Measurements from ENCODE around the gene TEX53. TPM values are rescaled to one million over a fixed set of nuclear protein-coding genes. Genes with fewer than 3 reads are reported as not detected.

Gene TEX53
- polyA plus RNA-seq, 1 donor from 2014 or later: not detected

- no peak for TF ChIP-seq EP300 (conservative IDR thresholded peaks at IDR 0.05; ENCODE audit: poor library complexity, severe bottlenecking)
- TF ChIP-seq RAD21 (conservative IDR thresholded peaks at IDR 0.05): no peak
- TF ChIP-seq CTCF (IDR thresholded peaks at IDR 0.05; ENCODE audit: poor library complexity, severe bottlenecking): no peak
- no peak for TF ChIP-seq MXI1 (conservative IDR thresholded peaks at IDR 0.05; ENCODE audit: poor library complexity, severe bottlenecking)
- TF ChIP-seq SMC3 (conservative IDR thresholded peaks at IDR 0.05; ENCODE audit: poor library complexity): no peak
- TF ChIP-seq TAF1 (IDR thresholded peaks at IDR 0.05; ENCODE audit: low read depth): no peak
- TF ChIP-seq, protein P1, sequence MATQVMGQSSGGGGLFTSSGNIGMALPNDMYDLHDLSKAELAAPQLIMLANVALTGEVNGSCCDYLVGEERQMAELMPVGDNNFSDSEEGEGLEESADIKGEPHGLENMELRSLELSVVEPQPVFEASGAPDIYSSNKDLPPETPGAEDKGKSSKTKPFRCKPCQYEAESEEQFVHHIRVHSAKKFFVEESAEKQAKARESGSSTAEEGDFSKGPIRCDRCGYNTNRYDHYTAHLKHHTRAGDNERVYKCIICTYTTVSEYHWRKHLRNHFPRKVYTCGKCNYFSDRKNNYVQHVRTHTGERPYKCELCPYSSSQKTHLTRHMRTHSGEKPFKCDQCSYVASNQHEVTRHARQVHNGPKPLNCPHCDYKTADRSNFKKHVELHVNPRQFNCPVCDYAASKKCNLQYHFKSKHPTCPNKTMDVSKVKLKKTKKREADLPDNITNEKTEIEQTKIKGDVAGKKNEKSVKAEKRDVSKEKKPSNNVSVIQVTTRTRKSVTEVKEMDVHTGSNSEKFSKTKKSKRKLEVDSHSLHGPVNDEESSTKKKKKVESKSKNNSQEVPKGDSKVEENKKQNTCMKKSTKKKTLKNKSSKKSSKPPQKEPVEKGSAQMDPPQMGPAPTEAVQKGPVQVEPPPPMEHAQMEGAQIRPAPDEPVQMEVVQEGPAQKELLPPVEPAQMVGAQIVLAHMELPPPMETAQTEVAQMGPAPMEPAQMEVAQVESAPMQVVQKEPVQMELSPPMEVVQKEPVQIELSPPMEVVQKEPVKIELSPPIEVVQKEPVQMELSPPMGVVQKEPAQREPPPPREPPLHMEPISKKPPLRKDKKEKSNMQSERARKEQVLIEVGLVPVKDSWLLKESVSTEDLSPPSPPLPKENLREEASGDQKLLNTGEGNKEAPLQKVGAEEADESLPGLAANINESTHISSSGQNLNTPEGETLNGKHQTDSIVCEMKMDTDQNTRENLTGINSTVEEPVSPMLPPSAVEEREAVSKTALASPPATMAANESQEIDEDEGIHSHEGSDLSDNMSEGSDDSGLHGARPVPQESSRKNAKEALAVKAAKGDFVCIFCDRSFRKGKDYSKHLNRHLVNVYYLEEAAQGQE (IDR thresholded peaks at IDR 0.05; ENCODE audit: borderline replicate concordance): no peak
- TF ChIP-seq POLR2AphosphoS5 (IDR thresholded peaks at IDR 0.05): no peak
- TF ChIP-seq EZH2 (IDR thresholded peaks at IDR 0.05; ENCODE audit: borderline replicate concordance, insufficient read depth, low read length, poor library complexity, severe bottlenecking): no peak
- Histone ChIP-seq H3K27ac (ENCODE audit: low read length) (no peak overlapping the region), H3F3A (ENCODE audit: insufficient read depth, low read length, poor library complexity, severe bottlenecking) (no peaks in the 10 kb centered on the region), H3K9ac (ENCODE audit: low read length) (no peak overlapping the region), H3K9me2 (ENCODE audit: insufficient read depth, low read length) (no peaks in the 10 kb centered on the region), H2AFZ (ENCODE audit: low read depth, low read length) (no peak overlapping the region), H3K9me3 (ENCODE audit: low read length) (no peaks in the 10 kb centered on the region), H3K4me3 (ENCODE audit: low read length) (no peak overlapping the region), H3K4me2 (ENCODE audit: low read length) (no peak overlapping the region), H4K20me1 (ENCODE audit: insufficient read depth) (no peaks in the 10 kb centered on the region), H3K36me3 (ENCODE audit: insufficient read depth, low read length) (no peaks in the 10 kb centered on the region), H3K79me2 (replicated peaks; ENCODE audit: insufficient read depth, low read length) (no peaks in the 10 kb centered on the region), H3K27me3 (ENCODE audit: insufficient read depth, low read depth, low read length) (no peaks in the 10 kb centered on the region)
Measured at GRCh38 chr9:114674076-114674797, 16.6 kb upstream of the TEX53 start.

DNA sequence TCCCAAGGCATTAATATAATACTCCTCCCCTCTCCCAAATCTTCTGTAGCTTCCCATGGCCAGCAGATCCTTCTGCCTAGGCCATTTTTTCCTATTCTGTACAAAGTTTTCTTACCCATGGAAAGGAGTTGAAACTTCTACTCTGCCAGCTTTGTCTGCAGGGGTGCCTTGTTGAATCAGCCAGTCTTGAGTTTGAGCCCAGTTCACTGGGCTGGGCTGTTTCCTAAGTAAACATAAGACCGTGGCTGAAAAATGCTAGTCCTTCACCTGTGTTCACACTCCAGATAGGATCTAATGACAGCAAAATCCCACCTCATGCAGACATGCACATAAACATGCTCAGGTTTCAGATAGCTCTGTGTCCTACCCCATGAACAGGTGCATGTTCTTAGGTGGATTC, 14.0 kb upstream of the TEX53 start:
- Histone ChIP-seq H3K36me3 (ENCODE audit: insufficient read depth, low read length) (no peaks in the 10 kb centered on the region), H3K27me3 (ENCODE audit: insufficient read depth, low read depth, low read length) (no peaks in the 10 kb centered on the region), H3K9me2 (ENCODE audit: insufficient read depth, low read length) (no peaks in the 10 kb centered on the region), H3F3A (ENCODE audit: insufficient read depth, low read length, poor library complexity, severe bottlenecking) (no peaks in the 10 kb centered on the region), H3K4me3 (ENCODE audit: low read length) (no peak overlapping the region), H3K27ac (ENCODE audit: low read length) (no peak overlapping the region), H3K9me3 (ENCODE audit: low read length) (no peaks in the 10 kb centered on the region), H2AFZ (ENCODE audit: low read depth, low read length) (no peak overlapping the region), H3K79me2 (replicated peaks; ENCODE audit: insufficient read depth, low read length) (no peaks in the 10 kb centered on the region), H4K20me1 (ENCODE audit: insufficient read depth) (no peaks in the 10 kb centered on the region), H3K4me2 (ENCODE audit: low read length) (no peak overlapping the region), H3K9ac (ENCODE audit: low read length) (no peak overlapping the region)
- TF ChIP-seq, protein P1 (IDR thresholded peaks at IDR 0.05; ENCODE audit: borderline replicate concordance): no peak
- TF ChIP-seq MXI1 (conservative IDR thresholded peaks at IDR 0.05; ENCODE audit: poor library complexity, severe bottlenecking) (no peak), CTCF (IDR thresholded peaks at IDR 0.05; ENCODE audit: poor library complexity, severe bottlenecking) (no peak), SMC3 (conservative IDR thresholded peaks at IDR 0.05; ENCODE audit: poor library complexity) (no peak), RAD21 (conservative IDR thresholded peaks at IDR 0.05) (no peak), TAF1 (IDR thresholded peaks at IDR 0.05; ENCODE audit: low read depth) (no peak), POLR2AphosphoS5 (IDR thresholded peaks at IDR 0.05) (no peak), EP300 (conservative IDR thresholded peaks at IDR 0.05; ENCODE audit: poor library complexity, severe bottlenecking) (no peak), EZH2 (IDR thresholded peaks at IDR 0.05; ENCODE audit: borderline replicate concordance, insufficient read depth, low read length, poor library complexity, severe bottlenecking) (no peak)
